ENCODE results near the gene CDC37L1.
A peak's percentile ranks its signal among the peaks of the same experiment; 100 is the strongest.

The CDC37L1 gene

GRCh38 chr9:4679268-4680172, at the start of gene CDC37L1:
CDC37L1 (plus strand) TSS chr9:4679569; CDS start chr9:4679768, 199 bp downstream.
- peaks cover 14% of the 10 kb centered on the region for H3K36me3 ChIP-seq (ENCODE audit: insufficient read depth, low read length)
- peak within 1 kb of the TSS; percentile 97 for H3K9ac ChIP-seq (ENCODE audit: insufficient read length)
- H3K4me3 ChIP-seq: peak within 1 kb of the TSS; percentile 89
- H3K27ac ChIP-seq: peak within 1 kb of the TSS; percentile 99
- DNase-seq (ENCODE audit: low read depth, low spot score): peak; percentile 91
- TF ChIP-seq POLR2AphosphoS5 (IDR thresholded peaks at IDR 0.05; ENCODE audit: borderline replicate concordance, low read depth, low read length) (peak; percentile 98), FOXP2 (optimal IDR thresholded peaks at IDR 0.05; ENCODE audit: control extremely low read depth, extremely low read length, insufficient read depth) (peak; percentile 51), EZH2 (IDR thresholded peaks at IDR 0.05) (no peak)
- H3K9me3 ChIP-seq (ENCODE audit: low read depth, low read length): no peaks in the 10 kb centered on the region

- Histone ChIP-seq H3K9me3 (ENCODE audit: low read depth, low read length) (no peaks in the 10 kb centered on the region), H3K4me3 (peak overlapping the region; percentile 39; the same call in 1 of the 2 replicates), H3K36me3 (ENCODE audit: insufficient read depth, low read length) (peaks cover 6% of the 10 kb centered on the region), H3K27ac (peak overlapping the region; percentile 89), H3K9ac (ENCODE audit: insufficient read length) (no peak overlapping the region)
- peak; percentile 83 for DNase-seq (ENCODE audit: low read depth, low spot score)
- TF ChIP-seq FOXP2 (optimal IDR thresholded peaks at IDR 0.05; ENCODE audit: control extremely low read depth, extremely low read length, insufficient read depth) (no peak), POLR2AphosphoS5 (IDR thresholded peaks at IDR 0.05; ENCODE audit: borderline replicate concordance, low read depth, low read length) (peak; percentile 18; the same call in 1 of the 2 replicates)
Measured at GRCh38 chr9:4630836-4631235, 48.5 kb upstream of the CDC37L1 start.

GRCh38 chr9:4638968-4639367, 40.4 kb upstream of the CDC37L1 start:
- no peak for DNase-seq (ENCODE audit: low read depth, low spot score)
- 0 out of 2 replicates have a peak overlapping the region, but pooled peaks have one; percentile 69 for H3K27ac ChIP-seq
- no peak for TF ChIP-seq EZH2 (IDR thresholded peaks at IDR 0.05)
- no peak for TF ChIP-seq POLR2AphosphoS5 (IDR thresholded peaks at IDR 0.05; ENCODE audit: borderline replicate concordance, low read depth, low read length)
- no peak for TF ChIP-seq FOXP2 (optimal IDR thresholded peaks at IDR 0.05; ENCODE audit: control extremely low read depth, extremely low read length, insufficient read depth)
- no peaks in the 10 kb centered on the region for H3K9me3 ChIP-seq (ENCODE audit: low read depth, low read length)
- H3K9ac ChIP-seq (ENCODE audit: insufficient read length): no peak overlapping the region
- H3K4me3 ChIP-seq: no peak overlapping the region
- no peaks in the 10 kb centered on the region; the same call in 1 of the 2 replicates for H3K36me3 ChIP-seq (ENCODE audit: insufficient read depth, low read length)

GRCh38 chr9:4639420-4639819, 39.9 kb upstream of the CDC37L1 start:
- Histone ChIP-seq H3K27ac (peak overlapping the region; percentile 69; the same call in 1 of the 2 replicates), H3K9me3 (ENCODE audit: low read depth, low read length) (no peaks in the 10 kb centered on the region), H3K4me3 (no peak overlapping the region), H3K36me3 (ENCODE audit: insufficient read depth, low read length) (no peaks in the 10 kb centered on the region; the same call in 1 of the 2 replicates), H3K9ac (ENCODE audit: insufficient read length) (no peak overlapping the region)
- no peak for DNase-seq (ENCODE audit: low read depth, low spot score)
- TF ChIP-seq FOXP2 (optimal IDR thresholded peaks at IDR 0.05; ENCODE audit: control extremely low read depth, extremely low read length, insufficient read depth) (no peak), POLR2AphosphoS5 (IDR thresholded peaks at IDR 0.05; ENCODE audit: borderline replicate concordance, low read depth, low read length) (no peak), EZH2 (IDR thresholded peaks at IDR 0.05) (no peak)

- peaks cover 2% of the 10 kb centered on the region; the same call in 1 of the 2 replicates for H3K36me3 ChIP-seq (ENCODE audit: insufficient read depth, low read length)
- peak overlapping the region; percentile 45 for H3K9ac ChIP-seq (ENCODE audit: insufficient read length)
- no peak for TF ChIP-seq FOXP2 (optimal IDR thresholded peaks at IDR 0.05; ENCODE audit: control extremely low read depth, extremely low read length, insufficient read depth)
- no peak overlapping the region for H3K4me3 ChIP-seq
- DNase-seq (ENCODE audit: low read depth, low spot score): no peak
- no peaks in the 10 kb centered on the region for H3K9me3 ChIP-seq (ENCODE audit: low read depth, low read length)
- peak overlapping the region; percentile 69 for H3K27ac ChIP-seq
Measured at GRCh38 chr9:4640027-4640426, 39.3 kb upstream of the CDC37L1 start.

- Histone ChIP-seq H3K4me3 (no peak overlapping the region), H3K9me3 (ENCODE audit: low read depth, low read length) (no peaks in the 10 kb centered on the region), H3K36me3 (ENCODE audit: insufficient read depth, low read length) (peaks cover 8% of the 10 kb centered on the region; the same call in 1 of the 2 replicates), H3K9ac (ENCODE audit: insufficient read length) (no peak overlapping the region), H3K27ac (peak overlapping the region; percentile 65)
- TF ChIP-seq FOXP2 (optimal IDR thresholded peaks at IDR 0.05; ENCODE audit: control extremely low read depth, extremely low read length, insufficient read depth) (no peak), EZH2 (IDR thresholded peaks at IDR 0.05) (no peak), POLR2AphosphoS5 (IDR thresholded peaks at IDR 0.05; ENCODE audit: borderline replicate concordance, low read depth, low read length) (no peak)
- DNase-seq (ENCODE audit: low read depth, low spot score): no peak
Measured at GRCh38 chr9:4642351-4642750, 37.0 kb upstream of the CDC37L1 start.

GRCh38 chr9:4654084-4654483, 25.3 kb upstream of the CDC37L1 start:
- peak overlapping the region; percentile 99 for H3K27ac ChIP-seq
- peaks cover 12% of the 10 kb centered on the region; the same call in 1 of the 2 replicates for H3K9me3 ChIP-seq (ENCODE audit: low read depth, low read length)
- DNase-seq (ENCODE audit: low read depth, low spot score): no peak
- TF ChIP-seq POLR2AphosphoS5 (IDR thresholded peaks at IDR 0.05; ENCODE audit: borderline replicate concordance, low read depth, low read length): no peak
- TF ChIP-seq FOXP2 (optimal IDR thresholded peaks at IDR 0.05; ENCODE audit: control extremely low read depth, extremely low read length, insufficient read depth): no peak
- no peak for TF ChIP-seq EZH2 (IDR thresholded peaks at IDR 0.05)
- H3K9ac ChIP-seq (ENCODE audit: insufficient read length): no peak overlapping the region
- no peak overlapping the region for H3K4me3 ChIP-seq
- H3K36me3 ChIP-seq (ENCODE audit: insufficient read depth, low read length): peaks cover 76% of the 10 kb centered on the region

GRCh38 chr9:4654538-4654937, 24.8 kb upstream of the CDC37L1 start:
- H3K36me3 ChIP-seq (ENCODE audit: insufficient read depth, low read length): peaks cover 71% of the 10 kb centered on the region
- no peak for TF ChIP-seq EZH2 (IDR thresholded peaks at IDR 0.05)
- no peak for TF ChIP-seq FOXP2 (optimal IDR thresholded peaks at IDR 0.05; ENCODE audit: control extremely low read depth, extremely low read length, insufficient read depth)
- TF ChIP-seq POLR2AphosphoS5 (IDR thresholded peaks at IDR 0.05; ENCODE audit: borderline replicate concordance, low read depth, low read length): no peak
- DNase-seq (ENCODE audit: low read depth, low spot score): no peak
- H3K9me3 ChIP-seq (ENCODE audit: low read depth, low read length): peaks cover 12% of the 10 kb centered on the region; the same call in 1 of the 2 replicates
- no peak overlapping the region for H3K4me3 ChIP-seq
- peak overlapping the region; percentile 99 for H3K27ac ChIP-seq
- no peak overlapping the region for H3K9ac ChIP-seq (ENCODE audit: insufficient read length)

Data from SK-N-MC (cell line).